Ammon's horn (tissue), 1 donor: ENCODE measurements around the gene FBXO48.

Source experiments
- DNase-seq: peaks from one replicate; pipeline ENCODE4 v3.0.0-alpha.2; 2016; ENCODE audit warnings: low spot score

The FBXO48 gene

GRCh38 chr2:68412127-68412819 lies 54.8 kb downstream of the FBXO48 start:
- DNase-seq = no peak

- DNase-seq = no peak
Observed at GRCh38 chr2:68411397-68412126, 55.5 kb downstream of the FBXO48 start.
